ACC112 (cell line): ENCODE measurements around the gene MTFMT.

Source experiments
- H2AFZ ChIP-seq: fragments of 200-600 bp; sonication (generic); one replicate; pipeline ENCODE4 v1.6.0; 2017; ENCODE audit warnings: antibody characterized with exemption, low read length; ENCODE audit not compliant: unreplicated experiment
- H3K27ac ChIP-seq: fragments of 200-600 bp; sonication (generic); 2 replicates; pipeline ENCODE4 v1.5.1; 2014; ENCODE audit warnings: low read depth, mild to moderate bottlenecking, antibody characterized with exemption, low read length, moderate library complexity
- H3K27me3 ChIP-seq: fragments of 200-600 bp; sonication (generic); 2 replicates; pipeline ENCODE4 v1.6.1; 2014; ENCODE audit warnings: mild to moderate bottlenecking, antibody characterized with exemption, low read length, moderate library complexity, mixed read lengths; ENCODE audit not compliant: insufficient read depth
- H3K36me3 ChIP-seq: fragments of 200-600 bp; sonication (generic); 2 replicates; pipeline ENCODE4 v1.6.1; 2016; ENCODE audit warnings: mild to moderate bottlenecking, antibody characterized with exemption, low read length, moderate library complexity, mixed read lengths; ENCODE audit not compliant: insufficient read depth
- H3K4me1 ChIP-seq: fragments of 200-600 bp; sonication (generic); one replicate; pipeline ENCODE4 v1.6.1; 2016; ENCODE audit warnings: low read length, mixed read lengths; ENCODE audit not compliant: insufficient read depth, unreplicated experiment, control insufficient read depth
- H3K4me3 ChIP-seq: fragments of 200-600 bp; sonication (generic); 2 replicates; pipeline ENCODE4 v1.5.1; 2014; ENCODE audit warnings: mild to moderate bottlenecking, low read depth, low read length
- H3K79me2 ChIP-seq: fragments of 200-600 bp; sonication (generic); one replicate; pipeline ENCODE4 v1.6.0; 2016; ENCODE audit warnings: low read length; ENCODE audit not compliant: control insufficient read depth, unreplicated experiment, insufficient read depth

Gene MTFMT

DNA sequence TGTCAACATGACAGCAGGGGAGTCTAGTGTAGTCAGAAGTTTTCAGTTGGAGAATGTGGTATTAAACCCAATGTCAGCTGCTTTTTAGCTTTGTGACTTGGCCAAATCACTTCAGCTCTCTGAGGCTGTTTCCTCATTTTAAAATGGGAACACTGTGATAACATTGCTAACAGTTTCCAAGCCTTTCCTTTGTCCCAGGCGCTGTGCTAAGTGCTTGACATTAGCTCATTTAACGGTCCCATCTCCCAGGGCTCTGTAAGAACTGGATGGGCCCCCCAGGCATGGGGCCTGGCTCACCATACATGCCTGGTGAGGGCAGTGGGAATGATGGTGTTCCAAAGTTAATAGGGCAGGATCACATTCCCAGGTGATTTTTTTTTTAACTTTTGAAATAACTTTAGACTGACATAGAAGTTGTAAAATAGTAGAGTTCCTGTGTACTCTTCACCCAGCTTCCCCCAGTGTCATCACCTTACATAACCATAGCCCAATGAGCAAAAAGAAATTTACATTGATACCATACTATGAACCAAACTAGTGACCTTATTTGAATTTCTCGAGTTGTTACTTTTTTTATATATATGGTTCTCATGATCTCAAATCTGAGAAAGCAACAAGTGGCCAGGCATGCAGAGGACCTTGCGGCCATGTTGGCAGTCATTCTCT, 30.6 kb upstream of the MTFMT start:
- Histone ChIP-seq H3K79me2 (no peaks in the 10 kb centered on the region), H3K27me3 (peaks cover 7% of the 10 kb centered on the region; the same call in 1 of the 2 replicates), H3K27ac (no peak overlapping the region), H3K4me1 (peaks cover 14% of the 10 kb centered on the region), H3K36me3 (no peaks in the 10 kb centered on the region), H2AFZ (no peak overlapping the region), H3K4me3 (no peak overlapping the region)

DNA sequence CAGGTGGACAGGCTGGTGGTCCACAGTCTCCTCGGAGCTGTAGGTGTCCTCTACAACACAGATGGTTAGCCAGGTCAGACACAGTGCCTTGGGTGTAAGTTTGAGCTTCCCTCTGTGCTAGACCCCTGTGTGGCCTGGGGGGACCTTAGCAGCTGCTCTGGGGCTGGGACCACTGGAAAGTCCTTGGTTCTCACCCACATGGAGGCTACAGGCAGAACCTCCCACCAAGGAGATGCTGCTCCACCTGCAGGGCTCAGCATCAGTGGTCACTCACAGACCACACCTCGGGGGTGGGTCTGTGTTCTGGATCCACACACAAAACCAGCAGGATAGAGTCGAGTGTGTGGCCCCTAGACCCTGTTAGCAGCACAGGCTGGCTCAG, 29.9 kb upstream of the MTFMT start:
- H3K4me1 ChIP-seq = peaks cover 17% of the 10 kb centered on the region
- peaks cover 7% of the 10 kb centered on the region; the same call in 1 of the 2 replicates for H3K27me3 ChIP-seq
- H3K79me2 ChIP-seq = no peaks in the 10 kb centered on the region
- no peaks in the 10 kb centered on the region for H3K36me3 ChIP-seq
- no peak overlapping the region for H3K4me3 ChIP-seq
- H2AFZ ChIP-seq = no peak overlapping the region
- H3K27ac ChIP-seq = no peak overlapping the region

DNA sequence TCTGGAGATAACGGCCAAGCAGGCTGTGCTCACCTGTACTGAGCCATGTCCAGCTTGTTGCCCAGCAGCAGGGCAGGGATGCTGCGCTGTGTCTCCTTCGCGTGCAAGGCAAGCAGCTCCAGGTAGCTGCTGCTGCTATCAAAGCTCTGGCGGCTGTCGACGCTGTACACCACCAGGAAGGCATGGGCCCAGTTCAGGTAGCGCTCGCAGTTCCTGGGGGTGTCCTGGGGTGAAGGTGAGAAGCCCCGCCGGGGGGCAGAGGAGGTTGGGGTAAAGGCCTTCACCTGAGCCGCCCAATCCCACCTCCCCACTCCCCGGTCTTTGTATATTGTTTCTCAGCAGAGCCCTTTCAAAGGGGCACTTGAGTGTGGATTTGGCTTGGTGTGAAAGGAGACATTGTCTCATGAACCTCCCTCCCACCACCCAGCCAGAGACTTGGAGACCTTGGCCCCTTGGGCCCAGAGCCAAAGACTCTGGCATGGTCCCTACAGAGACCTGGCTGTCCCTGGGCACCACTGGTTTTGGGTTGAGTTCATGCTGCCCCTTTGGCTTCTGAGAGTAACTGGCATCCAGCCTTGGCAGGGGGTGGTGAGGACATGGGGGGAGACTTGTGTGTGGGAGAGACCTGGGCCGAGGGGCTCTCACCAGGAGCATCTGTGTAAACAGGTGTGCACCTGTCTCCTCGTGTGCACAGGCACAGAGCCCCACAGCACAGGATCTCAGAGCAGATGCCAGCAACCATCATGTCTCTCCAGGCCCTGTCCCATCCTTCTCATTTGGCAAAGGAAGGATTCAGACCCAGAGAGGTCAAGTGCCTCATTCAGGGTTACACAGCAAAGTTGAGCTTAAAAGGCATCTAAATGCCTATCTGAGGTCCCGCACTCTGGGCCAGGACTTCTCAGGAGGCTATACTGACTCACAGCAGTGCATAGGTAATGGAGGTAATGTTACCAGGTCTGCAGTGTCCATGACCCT, 29.2 kb upstream of the MTFMT start:
- H3K27me3 ChIP-seq = peaks cover 7% of the 10 kb centered on the region; the same call in 1 of the 2 replicates
- H3K4me1 ChIP-seq = peaks cover 17% of the 10 kb centered on the region
- no peak overlapping the region for H3K4me3 ChIP-seq
- H2AFZ ChIP-seq = no peak overlapping the region
- H3K36me3 ChIP-seq = no peaks in the 10 kb centered on the region
- no peak overlapping the region for H3K27ac ChIP-seq
- no peaks in the 10 kb centered on the region for H3K79me2 ChIP-seq

DNA sequence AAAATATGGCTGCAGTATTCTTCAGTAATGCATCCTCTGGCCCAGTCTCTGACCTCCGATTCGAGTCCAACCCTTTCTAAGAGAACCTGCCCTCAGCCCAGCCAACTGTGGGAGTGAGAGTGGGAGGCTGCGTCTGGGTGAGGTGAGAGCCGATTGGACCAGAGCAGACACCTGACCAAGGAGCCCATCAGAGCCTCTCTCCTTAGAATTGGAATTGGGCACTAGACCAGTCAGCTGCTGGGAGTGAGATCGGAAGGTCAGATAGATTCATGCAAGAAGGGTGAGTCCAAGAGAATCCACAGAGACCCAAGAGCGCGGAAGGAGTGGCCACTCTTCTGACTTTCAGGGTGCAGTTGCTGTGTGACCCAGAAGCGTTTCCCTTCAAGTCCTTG, 28.1 kb upstream of the MTFMT start:
- H3K79me2 ChIP-seq = no peaks in the 10 kb centered on the region
- no peak overlapping the region for H3K4me3 ChIP-seq
- no peaks in the 10 kb centered on the region for H3K36me3 ChIP-seq
- H2AFZ ChIP-seq = no peak overlapping the region
- peaks cover 7% of the 10 kb centered on the region; the same call in 1 of the 2 replicates for H3K27me3 ChIP-seq
- H3K4me1 ChIP-seq = peaks cover 17% of the 10 kb centered on the region
- H3K27ac ChIP-seq = no peak overlapping the region

DNA sequence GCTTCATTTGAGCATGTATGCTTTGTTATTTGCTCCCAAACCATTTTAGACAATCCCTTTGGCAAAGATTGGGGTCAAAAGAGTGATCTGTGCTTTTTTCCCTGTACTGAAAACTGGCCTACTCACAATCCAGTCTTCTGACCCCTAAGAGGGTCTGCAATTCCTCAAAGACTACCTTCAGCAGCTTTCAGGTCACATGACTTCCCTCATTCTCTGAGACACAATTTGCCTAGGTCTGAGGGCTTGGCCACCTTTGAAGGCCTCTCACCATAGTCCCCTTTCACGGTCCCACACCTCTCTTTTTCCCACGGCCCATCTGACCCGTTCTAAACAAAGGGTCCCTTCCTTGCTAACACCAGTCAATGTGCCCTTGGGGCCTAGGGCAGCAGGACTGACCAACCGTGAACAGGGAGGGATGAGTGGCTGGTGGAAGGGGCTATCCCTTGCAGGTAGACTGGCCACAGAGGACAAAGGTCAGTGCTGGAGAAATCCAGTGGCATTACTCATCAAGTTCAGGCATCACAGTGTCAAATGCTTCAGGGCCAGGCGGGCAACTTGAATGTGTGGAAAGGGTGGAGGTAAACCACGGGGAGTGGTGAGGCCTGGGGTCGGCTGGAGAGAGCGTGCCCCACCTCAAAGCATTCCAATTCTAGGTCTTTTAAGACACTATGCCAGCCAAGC, 27.6 kb upstream of the MTFMT start:
- no peak overlapping the region for H3K4me3 ChIP-seq
- H3K36me3 ChIP-seq = no peaks in the 10 kb centered on the region
- peaks cover 17% of the 10 kb centered on the region for H3K4me1 ChIP-seq
- peaks cover 7% of the 10 kb centered on the region; the same call in 1 of the 2 replicates for H3K27me3 ChIP-seq
- H2AFZ ChIP-seq = no peak overlapping the region
- H3K27ac ChIP-seq = no peak overlapping the region
- H3K79me2 ChIP-seq = no peaks in the 10 kb centered on the region

DNA sequence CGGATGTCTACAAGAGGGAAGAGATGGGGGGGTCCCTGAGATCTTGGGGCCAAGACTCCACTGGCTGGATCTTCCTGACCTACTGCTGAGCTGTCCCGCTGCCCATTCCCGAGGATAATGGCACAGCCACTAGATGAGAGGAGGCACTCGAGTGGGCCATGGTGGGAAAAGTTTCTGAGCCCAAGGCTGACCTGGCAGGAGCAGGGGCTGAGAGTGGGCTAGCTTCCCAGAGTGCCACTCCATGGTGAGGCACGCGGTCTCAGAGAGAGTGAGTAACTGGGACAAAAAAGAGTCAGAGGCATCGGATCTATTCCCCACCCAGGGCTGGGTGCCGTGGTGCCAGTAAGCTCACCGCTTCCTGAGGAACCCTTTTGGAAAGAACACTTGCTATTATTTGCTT, 26.7 kb upstream of the MTFMT start:
- no peaks in the 10 kb centered on the region for H3K79me2 ChIP-seq
- H2AFZ ChIP-seq = no peak overlapping the region
- H3K27ac ChIP-seq = no peak overlapping the region
- H3K4me3 ChIP-seq = no peak overlapping the region
- H3K27me3 ChIP-seq = peaks cover 7% of the 10 kb centered on the region; the same call in 1 of the 2 replicates
- H3K4me1 ChIP-seq = peaks cover 17% of the 10 kb centered on the region
- H3K36me3 ChIP-seq = no peaks in the 10 kb centered on the region

DNA sequence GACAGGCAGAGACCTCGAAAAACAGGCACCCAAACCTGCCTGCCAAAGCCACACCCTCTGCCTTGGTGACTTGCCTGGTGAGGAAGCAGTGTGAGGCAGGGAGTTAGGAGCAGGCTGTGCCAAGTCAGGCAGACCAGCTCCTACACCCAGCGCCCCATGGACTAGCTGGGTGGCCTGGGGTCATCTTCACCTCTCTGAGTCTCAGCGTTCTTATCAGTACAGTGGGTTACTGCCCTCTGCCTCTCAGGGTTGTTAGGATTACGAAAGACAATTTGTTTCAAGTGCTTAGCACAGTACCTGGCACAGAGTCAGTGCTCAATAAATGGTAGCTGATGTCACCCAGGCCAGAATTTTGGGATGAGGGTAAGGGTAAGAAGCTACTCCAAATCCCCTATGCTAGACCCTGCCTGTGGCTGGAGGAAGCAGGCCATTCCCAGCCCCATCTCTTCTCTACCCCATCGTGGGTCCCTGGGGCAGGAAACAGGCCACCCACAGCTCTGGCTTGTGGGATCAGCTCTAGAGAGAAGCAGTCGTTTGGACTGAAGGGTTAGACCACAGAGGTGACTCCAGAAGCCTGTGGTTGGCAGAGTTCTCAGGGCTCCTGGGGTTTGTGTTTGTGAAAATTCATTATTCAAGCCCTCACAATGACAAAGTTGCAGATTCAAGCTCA, 25.9 kb upstream of the MTFMT start:
- Histone ChIP-seq H3K4me1 (peaks cover 18% of the 10 kb centered on the region), H3K36me3 (no peaks in the 10 kb centered on the region), H3K27ac (no peak overlapping the region), H2AFZ (no peak overlapping the region), H3K27me3 (peaks cover 7% of the 10 kb centered on the region; the same call in 1 of the 2 replicates), H3K4me3 (no peak overlapping the region), H3K79me2 (no peaks in the 10 kb centered on the region)

DNA sequence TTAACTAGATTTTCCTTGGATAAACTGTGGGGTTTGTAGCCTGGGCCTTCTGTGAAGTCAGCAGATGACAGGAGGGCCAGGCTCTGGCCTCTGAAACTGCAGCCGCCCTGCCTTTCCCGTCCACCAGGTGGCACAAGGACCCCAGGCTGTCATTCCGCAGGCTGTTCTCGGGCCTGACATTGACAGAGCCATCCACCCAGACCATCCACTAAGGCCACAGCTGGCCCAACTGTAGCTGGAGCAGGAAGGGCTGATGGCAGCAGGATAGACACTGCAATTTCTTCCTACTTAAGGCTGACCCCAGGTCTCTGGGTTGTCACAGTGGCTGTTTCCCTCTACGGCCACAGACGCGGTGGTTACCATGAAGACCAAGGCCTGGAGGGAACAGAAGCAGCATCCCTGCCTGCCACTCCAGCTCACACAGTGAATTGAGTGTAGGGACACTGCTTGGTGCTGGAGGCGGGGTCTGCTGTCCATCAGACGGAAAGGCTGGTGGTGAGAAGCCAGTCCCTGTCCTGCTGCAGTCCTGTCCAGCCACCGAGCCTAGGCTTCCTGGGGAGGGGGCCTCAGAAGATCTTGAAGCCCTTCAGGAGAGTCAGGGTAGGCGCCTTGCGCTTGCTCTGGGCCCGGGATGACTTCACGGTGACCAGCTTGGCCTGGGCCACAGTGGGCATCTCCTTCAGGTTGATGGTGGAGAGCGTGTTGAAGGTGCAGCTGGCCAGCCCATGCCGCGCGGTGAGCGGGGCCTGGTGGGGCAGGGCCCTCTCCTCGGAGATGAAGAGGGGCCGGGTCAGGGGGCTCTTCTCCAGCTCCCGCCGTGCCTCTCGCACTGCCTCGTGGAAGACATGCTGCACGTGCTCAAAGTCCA, 25.1 kb upstream of the MTFMT start:
- H2AFZ ChIP-seq = no peak overlapping the region
- no peak overlapping the region for H3K27ac ChIP-seq
- no peaks in the 10 kb centered on the region for H3K36me3 ChIP-seq
- peaks cover 24% of the 10 kb centered on the region for H3K4me1 ChIP-seq
- no peaks in the 10 kb centered on the region for H3K79me2 ChIP-seq
- H3K4me3 ChIP-seq = no peak overlapping the region
- peaks cover under 1% of the 10 kb centered on the region; the same call in 1 of the 2 replicates for H3K27me3 ChIP-seq

DNA sequence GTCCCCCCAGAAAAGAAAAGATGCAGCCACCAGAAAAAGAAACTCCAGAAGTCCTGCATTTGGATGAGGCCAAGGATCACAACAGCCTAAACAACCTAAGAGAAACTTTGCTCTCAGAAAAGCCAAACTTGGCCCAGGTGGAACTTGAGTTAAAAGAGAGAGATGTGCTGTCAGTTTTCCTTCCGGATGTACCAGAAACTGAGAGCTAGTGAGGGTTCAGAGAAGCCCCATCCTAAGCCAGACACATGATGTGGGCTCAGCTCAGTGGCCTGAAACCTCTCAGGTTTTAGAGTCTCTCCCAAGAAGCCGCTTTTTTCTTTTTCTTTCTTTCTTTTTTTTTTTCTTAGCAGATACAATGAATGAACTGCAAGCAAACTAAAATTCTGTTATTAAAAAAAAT, 23.5 kb upstream of the MTFMT start:
- Histone ChIP-seq H3K4me3 (no peak overlapping the region), H3K79me2 (no peaks in the 10 kb centered on the region), H3K4me1 (peaks cover 24% of the 10 kb centered on the region), H2AFZ (no peak overlapping the region), H3K27ac (no peak overlapping the region), H3K36me3 (no peaks in the 10 kb centered on the region), H3K27me3 (no peaks in the 10 kb centered on the region)
